ENCODE data around the gene PRPF18. TPM values are rescaled to one million over a fixed set of nuclear protein-coding genes. Genes with fewer than 3 reads are reported as not detected.
A peak's percentile ranks its signal among the peaks of the same experiment; 100 is the strongest.

The PRPF18 gene
- total and polyA plus RNA-seq, 2 donors from 2014 or later, result 23.0 to 24.4 TPM

DNA sequence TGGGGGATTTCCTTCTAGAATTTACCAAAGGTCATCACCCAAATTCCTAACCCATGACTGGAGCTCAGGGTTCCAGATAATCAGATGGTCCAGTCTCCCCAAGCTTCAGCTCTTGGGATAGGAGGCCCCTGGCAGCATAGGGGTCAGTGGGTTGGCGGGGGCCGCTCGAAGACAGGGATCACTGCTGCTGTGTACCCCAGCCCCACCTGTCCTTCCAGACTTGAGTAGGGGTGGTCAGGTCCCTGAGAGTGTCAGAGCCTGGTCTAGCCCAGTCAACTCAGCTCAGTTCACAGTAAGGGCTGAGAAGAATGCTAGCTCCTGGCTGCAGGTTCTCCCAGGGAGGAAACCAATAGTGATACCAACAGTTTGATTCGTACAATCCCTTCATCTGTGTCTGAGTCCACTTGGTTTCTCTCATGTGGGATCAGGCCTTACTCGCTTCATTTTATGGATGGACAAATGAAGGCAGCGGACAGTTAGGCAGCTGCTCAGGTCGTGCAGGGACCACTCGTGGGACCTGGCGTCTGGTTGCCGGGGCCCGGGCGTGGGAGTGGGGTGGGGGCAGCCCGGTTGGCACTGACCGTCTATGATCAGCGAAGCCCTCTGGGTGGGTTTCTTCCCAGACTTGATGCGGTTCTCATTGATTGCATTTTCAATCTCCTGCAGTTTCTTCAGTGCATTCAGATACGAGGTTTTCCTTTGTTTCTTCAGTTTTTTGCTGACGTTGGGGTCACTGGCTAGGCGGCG lies 78.9 kb downstream of the PRPF18 start:
- H3K9me3 ChIP-seq (ENCODE audit: control insufficient read depth in 2 of 3, insufficient read depth in 1 of 3, low read length in 3 of 3), result no peaks in the 10 kb centered on the region
- FAIRE-seq, result no peak
- H3K36me3 ChIP-seq (ENCODE audit: control insufficient read depth in 2 of 3, insufficient read depth in 3 of 3, low read length in 3 of 3), result peaks cover 9 to 46% (median 17%) of the 10 kb centered on the region in 3 donors

DNA sequence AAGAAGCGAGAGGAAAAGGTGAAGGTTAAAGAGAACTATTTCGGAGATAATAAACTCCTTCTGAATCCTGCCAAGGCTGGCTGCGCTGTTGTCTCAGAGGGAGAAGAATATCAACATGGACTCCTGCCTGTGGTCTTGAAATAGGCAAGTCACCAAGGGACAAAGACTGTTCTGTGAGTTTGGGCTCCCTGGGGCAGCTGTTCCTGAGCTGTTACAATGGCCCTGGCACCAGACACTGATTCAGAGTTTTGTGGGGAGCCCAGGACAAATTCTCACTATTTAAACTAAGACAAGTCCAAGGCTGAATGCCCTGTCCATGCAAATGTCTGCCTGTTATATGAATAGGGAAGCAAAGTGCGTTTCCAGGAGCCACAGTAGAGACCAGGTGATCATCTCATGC lies 81.4 kb downstream of the PRPF18 start:
- no peaks in the 10 kb centered on the region for H3K9me3 ChIP-seq (ENCODE audit: control insufficient read depth in 2 of 3, insufficient read depth in 1 of 3, low read length in 3 of 3)
- no peak for FAIRE-seq
- H3K9ac ChIP-seq (ENCODE audit: low read length in 3 of 3), result no peak overlapping the region
- no peak overlapping the region for H3K4me3 ChIP-seq (ENCODE audit: low read length in 3 of 3)
- intact Hi-C loops (cut with DNase I), result no loop called here
- no peaks in the 10 kb centered on the region for H3K27me3 ChIP-seq (ENCODE audit: control insufficient read depth, insufficient read depth, low read length)
- H3K27ac ChIP-seq (ENCODE audit: low read depth in 2 of 2, low read length in 2 of 2), result peak overlapping the region in 1 of 2 donors; percentile 84
- H3K4me1 ChIP-seq (ENCODE audit: control insufficient read depth in 2 of 3, insufficient read depth in 2 of 3, low read depth in 1 of 3, low read length in 3 of 3), result peaks cover 11 to 19% (median 13%) of the 10 kb centered on the region in 3 donors
- H3K36me3 ChIP-seq (ENCODE audit: control insufficient read depth in 2 of 3, insufficient read depth in 3 of 3, low read length in 3 of 3), result peaks cover 9 to 32% (median 18%) of the 10 kb centered on the region in 3 donors
- DNase-seq, result no peak
- TF ChIP-seq, protein P1, sequence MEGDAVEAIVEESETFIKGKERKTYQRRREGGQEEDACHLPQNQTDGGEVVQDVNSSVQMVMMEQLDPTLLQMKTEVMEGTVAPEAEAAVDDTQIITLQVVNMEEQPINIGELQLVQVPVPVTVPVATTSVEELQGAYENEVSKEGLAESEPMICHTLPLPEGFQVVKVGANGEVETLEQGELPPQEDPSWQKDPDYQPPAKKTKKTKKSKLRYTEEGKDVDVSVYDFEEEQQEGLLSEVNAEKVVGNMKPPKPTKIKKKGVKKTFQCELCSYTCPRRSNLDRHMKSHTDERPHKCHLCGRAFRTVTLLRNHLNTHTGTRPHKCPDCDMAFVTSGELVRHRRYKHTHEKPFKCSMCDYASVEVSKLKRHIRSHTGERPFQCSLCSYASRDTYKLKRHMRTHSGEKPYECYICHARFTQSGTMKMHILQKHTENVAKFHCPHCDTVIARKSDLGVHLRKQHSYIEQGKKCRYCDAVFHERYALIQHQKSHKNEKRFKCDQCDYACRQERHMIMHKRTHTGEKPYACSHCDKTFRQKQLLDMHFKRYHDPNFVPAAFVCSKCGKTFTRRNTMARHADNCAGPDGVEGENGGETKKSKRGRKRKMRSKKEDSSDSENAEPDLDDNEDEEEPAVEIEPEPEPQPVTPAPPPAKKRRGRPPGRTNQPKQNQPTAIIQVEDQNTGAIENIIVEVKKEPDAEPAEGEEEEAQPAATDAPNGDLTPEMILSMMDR (IDR thresholded peaks at IDR 0.05; ENCODE audit: borderline replicate concordance, extremely low read depth, insufficient read depth), result no peak

More for the DNA sequence above, 78.9 kb downstream of the PRPF18 start:
- Histone ChIP-seq H3K27me3 (ENCODE audit: control insufficient read depth, insufficient read depth, low read length) (no peaks in the 10 kb centered on the region), H3K4me3 (ENCODE audit: low read length in 3 of 3) (no peak overlapping the region), H3K27ac (ENCODE audit: low read depth in 2 of 2, low read length in 2 of 2) (no peak overlapping the region), H3K9ac (ENCODE audit: low read length in 3 of 3) (no peak overlapping the region), H3K4me1 (ENCODE audit: control insufficient read depth in 2 of 3, insufficient read depth in 2 of 3, low read depth in 1 of 3, low read length in 3 of 3) (peaks cover 0 to 16% (median 9%) of the 10 kb centered on the region in 3 donors)
- DNase-seq, result no peak
- TF ChIP-seq, protein P1 (IDR thresholded peaks at IDR 0.05; ENCODE audit: borderline replicate concordance, extremely low read depth, insufficient read depth), result no peak
- intact Hi-C loops (cut with DNase I), result no loop called here

DNA sequence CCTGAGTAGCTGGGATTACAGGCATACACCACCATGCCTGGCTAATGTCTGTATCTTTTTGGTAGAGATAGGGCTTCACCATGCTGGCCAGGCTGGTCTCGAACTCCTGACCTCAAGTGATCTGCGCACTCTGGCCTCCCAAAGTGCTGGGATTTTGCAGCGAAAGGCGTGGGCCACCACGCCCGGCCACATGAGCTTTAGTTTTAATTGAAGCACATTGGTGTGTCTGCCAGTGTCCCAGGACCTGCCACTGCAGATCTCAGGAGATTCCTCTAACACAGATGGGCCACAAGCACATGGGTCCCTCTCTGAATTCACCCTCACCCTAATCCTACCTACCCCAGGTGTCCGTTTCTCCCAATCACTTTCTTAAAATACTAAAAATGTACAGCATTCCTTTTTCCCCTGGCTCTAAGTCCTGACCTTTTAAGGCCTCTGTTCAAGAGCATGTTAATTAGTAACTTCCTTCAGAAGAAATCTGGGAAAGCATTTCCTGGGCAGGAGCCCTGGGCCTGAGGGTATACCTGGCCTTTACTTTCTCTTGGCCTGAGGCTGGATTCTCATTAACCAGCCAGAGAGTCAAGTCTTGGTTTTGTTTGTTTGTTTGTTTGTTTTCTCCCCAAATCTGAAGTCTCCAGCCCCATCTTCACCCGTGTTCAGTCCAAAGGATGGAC lies 82.6 kb downstream of the PRPF18 start:
- Histone ChIP-seq H3K27me3 (ENCODE audit: control insufficient read depth, insufficient read depth, low read length) (no peaks in the 10 kb centered on the region), H3K4me1 (ENCODE audit: control insufficient read depth in 2 of 3, insufficient read depth in 2 of 3, low read depth in 1 of 3, low read length in 3 of 3) (peaks cover 13 to 19% (median 15%) of the 10 kb centered on the region in 3 donors), H3K9me3 (ENCODE audit: control insufficient read depth in 2 of 3, insufficient read depth in 1 of 3, low read length in 3 of 3) (no peaks in the 10 kb centered on the region), H3K27ac (ENCODE audit: low read depth in 2 of 2, low read length in 2 of 2) (peak overlapping the region; percentile 84 to 85), H3K36me3 (ENCODE audit: control insufficient read depth in 2 of 3, insufficient read depth in 3 of 3, low read length in 3 of 3) (peaks cover 9 to 32% (median 15%) of the 10 kb centered on the region in 3 donors), H3K4me3 (ENCODE audit: low read length in 3 of 3) (no peak overlapping the region), H3K9ac (ENCODE audit: low read length in 3 of 3) (peak overlapping the region in 1 of 3 donors; percentile 17)
- peak in 2 of 5 donors; percentile 48 to 54 for DNase-seq
- FAIRE-seq, result peak; percentile 17
- TF ChIP-seq, protein P1 (IDR thresholded peaks at IDR 0.05; ENCODE audit: borderline replicate concordance, extremely low read depth, insufficient read depth), result no peak
- intact Hi-C loops (cut with DNase I), result no loop called here
